Measurements from ENCODE around the gene H1-8. TPM values are rescaled to one million over a fixed set of nuclear protein-coding genes. Genes with fewer than 3 reads are reported as not detected.
A peak's percentile ranks its signal among the peaks of the same experiment; 100 is the strongest.

Gene H1-8
- total RNA-seq, 2 donors from 2014 or later, result not detected

GRCh38 chr3:129548104-129548965, 5.4 kb downstream of the H1-8 start:
- Mint-ChIP-seq H3K4me1 (peaks cover 8% of the 10 kb centered on the region), H3K27ac (no peak overlapping the region), H3K27me3 (peaks cover 5% of the 10 kb centered on the region), H3K36me3 (ENCODE audit: low read depth) (no peaks in the 10 kb centered on the region), H3K4me3 (no peak overlapping the region)
- no peaks in the 10 kb centered on the region for H3K9me3 ChIP-seq (ENCODE audit: control insufficient read depth, low read length, poor library complexity, severe bottlenecking)
- no peak for DNase-seq
- no peak for ATAC-seq

GRCh38 chr3:129549006-129549800, 6.2 kb downstream of the H1-8 start:
- H3K9me3 ChIP-seq (ENCODE audit: control insufficient read depth, low read length, poor library complexity, severe bottlenecking), result no peaks in the 10 kb centered on the region
- H3K4me3 Mint-ChIP-seq, result no peak overlapping the region
- DNase-seq (no peak), ATAC-seq (no peak)
- H3K27me3 Mint-ChIP-seq, result peaks cover 5% of the 10 kb centered on the region
- no peak overlapping the region for H3K27ac Mint-ChIP-seq
- H3K4me1 Mint-ChIP-seq, result peaks cover 15% of the 10 kb centered on the region
- H3K36me3 Mint-ChIP-seq (ENCODE audit: low read depth), result no peaks in the 10 kb centered on the region

- H3K27ac Mint-ChIP-seq, result no peak overlapping the region
- H3K27me3 Mint-ChIP-seq, result peaks cover 5% of the 10 kb centered on the region
- H3K4me3 Mint-ChIP-seq, result no peak overlapping the region
Observed at GRCh38 chr3:129549805-129550204, 6.8 kb downstream of the H1-8 start.

GRCh38 chr3:129552287-129553050, 9.5 kb downstream of the H1-8 start:
- DNase-seq (no peak), ATAC-seq (no peak)
- no peaks in the 10 kb centered on the region for H3K36me3 Mint-ChIP-seq (ENCODE audit: low read depth)
- peaks cover 5% of the 10 kb centered on the region for H3K27me3 Mint-ChIP-seq
- peak overlapping the region; percentile 21 for H3K27ac Mint-ChIP-seq
- no peaks in the 10 kb centered on the region for H3K9me3 ChIP-seq (ENCODE audit: control insufficient read depth, low read length, poor library complexity, severe bottlenecking)
- no peak overlapping the region for H3K4me3 Mint-ChIP-seq
- peaks cover 17% of the 10 kb centered on the region for H3K4me1 Mint-ChIP-seq

More at GRCh38 chr3:129549805-129550204, 6.8 kb downstream of the H1-8 start:
- H3K4me1 Mint-ChIP-seq, result peaks cover 17% of the 10 kb centered on the region
- DNase-seq (no peak), ATAC-seq (no peak)
- H3K9me3 ChIP-seq (ENCODE audit: control insufficient read depth, low read length, poor library complexity, severe bottlenecking), result no peaks in the 10 kb centered on the region
- no peaks in the 10 kb centered on the region for H3K36me3 Mint-ChIP-seq (ENCODE audit: low read depth)

GRCh38 chr3:129553171-129553570, 10.2 kb downstream of the H1-8 start:
- Mint-ChIP-seq H3K36me3 (ENCODE audit: low read depth) (no peaks in the 10 kb centered on the region), H3K27ac (no peak overlapping the region), H3K4me3 (peak overlapping the region; percentile 55), H3K4me1 (peaks cover 17% of the 10 kb centered on the region), H3K27me3 (peaks cover 5% of the 10 kb centered on the region)
- H3K9me3 ChIP-seq (ENCODE audit: control insufficient read depth, low read length, poor library complexity, severe bottlenecking), result no peaks in the 10 kb centered on the region
- DNase-seq (no peak), ATAC-seq (no peak)

GRCh38 chr3:129553719-129554118, 10.7 kb downstream of the H1-8 start:
- Mint-ChIP-seq H3K27ac (peak overlapping the region; percentile 85), H3K36me3 (ENCODE audit: low read depth) (no peaks in the 10 kb centered on the region), H3K4me3 (peak overlapping the region; percentile 55), H3K27me3 (peaks cover 5% of the 10 kb centered on the region), H3K4me1 (peaks cover 20% of the 10 kb centered on the region)
- DNase-seq (no peak), ATAC-seq (peak; percentile 70)
- no peaks in the 10 kb centered on the region for H3K9me3 ChIP-seq (ENCODE audit: control insufficient read depth, low read length, poor library complexity, severe bottlenecking)

- no peaks in the 10 kb centered on the region for H3K36me3 Mint-ChIP-seq (ENCODE audit: low read depth)
- ATAC-seq (no peak), DNase-seq (no peak)
- peaks cover 18% of the 10 kb centered on the region for H3K4me1 Mint-ChIP-seq
- peak overlapping the region; percentile 85 for H3K27ac Mint-ChIP-seq
- peaks cover 5% of the 10 kb centered on the region for H3K27me3 Mint-ChIP-seq
- no peaks in the 10 kb centered on the region for H3K9me3 ChIP-seq (ENCODE audit: control insufficient read depth, low read length, poor library complexity, severe bottlenecking)
- H3K4me3 Mint-ChIP-seq, result peak overlapping the region; percentile 66
Observed at GRCh38 chr3:129554356-129555152, 11.6 kb downstream of the H1-8 start.

- H3K9me3 ChIP-seq (ENCODE audit: control insufficient read depth, low read length, poor library complexity, severe bottlenecking), result no peaks in the 10 kb centered on the region
- ATAC-seq, result no peak
Observed at GRCh38 chr3:129555153-129555550, 12.2 kb downstream of the H1-8 start.

GRCh38 chr3:129555616-129556357, 12.8 kb downstream of the H1-8 start:
- H3K27me3 Mint-ChIP-seq, result peaks cover 5% of the 10 kb centered on the region
- peaks cover 22% of the 10 kb centered on the region for H3K4me1 Mint-ChIP-seq

More at GRCh38 chr3:129555153-129555550, 12.2 kb downstream of the H1-8 start:
- Mint-ChIP-seq H3K27ac (peak overlapping the region; percentile 85), H3K4me1 (peaks cover 18% of the 10 kb centered on the region), H3K4me3 (no peak overlapping the region), H3K27me3 (peaks cover 5% of the 10 kb centered on the region), H3K36me3 (ENCODE audit: low read depth) (no peaks in the 10 kb centered on the region)
- DNase-seq, result no peak

GRCh38 chr3:129556358-129556695, 13.4 kb downstream of the H1-8 start:
- ATAC-seq (no peak), DNase-seq (no peak)
- peaks cover 23% of the 10 kb centered on the region for H3K4me1 Mint-ChIP-seq
- peaks cover 5% of the 10 kb centered on the region for H3K27me3 Mint-ChIP-seq
- H3K27ac Mint-ChIP-seq, result no peak overlapping the region
- H3K36me3 Mint-ChIP-seq (ENCODE audit: low read depth), result peaks cover 4% of the 10 kb centered on the region
- no peaks in the 10 kb centered on the region for H3K9me3 ChIP-seq (ENCODE audit: control insufficient read depth, low read length, poor library complexity, severe bottlenecking)
- no peak overlapping the region for H3K4me3 Mint-ChIP-seq

More at GRCh38 chr3:129555616-129556357, 12.8 kb downstream of the H1-8 start:
- no peak overlapping the region for H3K27ac Mint-ChIP-seq
- no peaks in the 10 kb centered on the region for H3K9me3 ChIP-seq (ENCODE audit: control insufficient read depth, low read length, poor library complexity, severe bottlenecking)
- ATAC-seq (no peak), DNase-seq (no peak)
- H3K36me3 Mint-ChIP-seq (ENCODE audit: low read depth), result peaks cover 3% of the 10 kb centered on the region
- no peak overlapping the region for H3K4me3 Mint-ChIP-seq

GRCh38 chr3:129556890-129557547, 14.0 kb downstream of the H1-8 start:
- H3K9me3 ChIP-seq (ENCODE audit: control insufficient read depth, low read length, poor library complexity, severe bottlenecking), result no peaks in the 10 kb centered on the region
- Mint-ChIP-seq H3K4me3 (no peak overlapping the region), H3K36me3 (ENCODE audit: low read depth) (peaks cover 4% of the 10 kb centered on the region), H3K4me1 (peaks cover 23% of the 10 kb centered on the region), H3K27ac (no peak overlapping the region), H3K27me3 (peaks cover 5% of the 10 kb centered on the region)
- no peak for ATAC-seq
- no peak for DNase-seq

Measured in T-helper 17 cell (primary cell).